IPS DF 6.9 (cell line): ENCODE data around the gene LCE5A.

Source experiments
- DNase-seq: peaks from one replicate; pipeline ENCODE4 v3.0.0-alpha.2; 2013; ENCODE audit warnings: low read depth, low spot score
- H3K27ac ChIP-seq: one replicate; pipeline ENCODE4 v1.5.1; 2013; ENCODE audit warnings: low read length, control low read depth
- H3K27me3 ChIP-seq: 2 replicates; pipeline ENCODE4 v1.6.1; 2013; ENCODE audit warnings: mild to moderate bottlenecking, low read length; ENCODE audit not compliant: control insufficient read depth, insufficient read depth
- H3K36me3 ChIP-seq: 2 replicates; pipeline ENCODE4 v1.6.1; 2013; ENCODE audit warnings: low read length; ENCODE audit not compliant: control insufficient read depth, insufficient read depth
- H3K4me1 ChIP-seq: 2 replicates; pipeline ENCODE4 v1.6.1; 2013; ENCODE audit warnings: low read length; ENCODE audit not compliant: control insufficient read depth, insufficient read depth
- H3K4me3 ChIP-seq: 2 replicates; pipeline ENCODE4 v1.5.1; 2013; ENCODE audit warnings: mild to moderate bottlenecking, low read length
- H3K9me3 ChIP-seq: 2 replicates; pipeline ENCODE4 v1.6.1; 2013; ENCODE audit warnings: low read length, inconsistent platforms; ENCODE audit not compliant: control insufficient read depth, insufficient read depth
- WGBS: extraction: QIAGEN DNeasy Blood & Tissue Kit; methylation state at CpG from one replicate; pipeline ENCODE4 v1.1.7; 2013; ENCODE audit warnings: mixed read lengths, missing lambda C conversion rate; ENCODE audit not compliant: insufficient read length, insufficient coverage; 5-methylcytosine and 5-hydroxymethylcytosine counted together

Gene LCE5A

DNA sequence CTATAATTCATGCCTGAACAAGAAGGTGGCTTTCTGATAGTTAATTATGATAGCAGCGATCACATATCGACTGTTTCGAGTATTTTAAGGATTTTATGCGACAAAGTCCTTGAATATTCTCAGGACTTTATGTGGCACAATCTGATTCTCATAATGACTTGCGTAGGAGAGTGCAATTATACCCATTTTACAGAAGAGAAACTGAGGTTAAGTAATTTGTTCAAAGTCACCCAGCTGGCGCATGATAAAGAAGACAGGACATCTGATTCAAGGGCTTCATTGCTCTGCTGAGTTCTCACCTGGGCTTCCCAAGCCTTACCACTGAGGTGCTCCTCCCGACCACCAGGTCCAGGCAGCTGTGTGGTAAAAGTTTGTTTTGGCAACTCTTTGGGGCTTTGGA is 5.5 kb downstream of the LCE5A start:
- no peaks in the 10 kb centered on the region for H3K27me3 ChIP-seq
- H3K27ac ChIP-seq, result no peak overlapping the region
- no peak for DNase-seq
- WGBS, result no CpG with 5 or more reads among the region's 7 CpGs
- H3K9me3 ChIP-seq, result peaks cover 18% of the 10 kb centered on the region
- H3K4me1 ChIP-seq, result no peaks in the 10 kb centered on the region
- no peaks in the 10 kb centered on the region for H3K36me3 ChIP-seq
- H3K4me3 ChIP-seq, result no peak overlapping the region

DNA sequence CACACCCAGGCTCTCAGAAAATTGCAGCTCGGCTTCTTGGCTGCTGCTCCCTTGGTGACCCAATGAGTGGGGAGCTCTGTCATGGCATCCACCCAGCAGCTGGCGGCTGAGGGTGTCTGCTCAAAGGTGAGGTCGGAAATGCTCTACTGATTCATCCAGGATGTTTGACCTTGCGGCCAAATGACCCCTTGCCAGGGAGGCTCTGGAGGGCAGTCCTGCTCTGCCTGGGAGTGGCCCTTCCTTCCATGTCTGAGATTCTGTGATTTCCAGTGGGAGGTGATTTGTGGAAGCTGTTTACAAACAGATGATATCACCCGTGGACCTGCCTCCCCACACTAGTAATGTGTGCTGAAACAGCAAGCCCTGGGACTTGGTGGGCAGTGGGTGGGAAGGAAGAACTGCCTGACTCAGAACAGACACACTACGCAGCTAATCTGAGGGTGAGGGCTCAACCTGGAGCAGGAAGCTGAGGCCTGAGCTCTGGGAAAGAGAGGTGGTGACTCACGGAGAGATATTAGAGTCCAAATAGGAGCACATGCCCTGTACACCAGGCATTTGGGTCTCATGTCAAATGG is 6.7 kb downstream of the LCE5A start:
- no peaks in the 10 kb centered on the region for H3K36me3 ChIP-seq
- H3K27me3 ChIP-seq, result no peaks in the 10 kb centered on the region
- no peaks in the 10 kb centered on the region for H3K4me1 ChIP-seq
- H3K4me3 ChIP-seq, result no peak overlapping the region
- DNase-seq, result no peak
- peaks cover 12% of the 10 kb centered on the region for H3K9me3 ChIP-seq
- WGBS, result no CpG with 5 or more reads among the region's 7 CpGs
- H3K27ac ChIP-seq, result no peak overlapping the region

DNA sequence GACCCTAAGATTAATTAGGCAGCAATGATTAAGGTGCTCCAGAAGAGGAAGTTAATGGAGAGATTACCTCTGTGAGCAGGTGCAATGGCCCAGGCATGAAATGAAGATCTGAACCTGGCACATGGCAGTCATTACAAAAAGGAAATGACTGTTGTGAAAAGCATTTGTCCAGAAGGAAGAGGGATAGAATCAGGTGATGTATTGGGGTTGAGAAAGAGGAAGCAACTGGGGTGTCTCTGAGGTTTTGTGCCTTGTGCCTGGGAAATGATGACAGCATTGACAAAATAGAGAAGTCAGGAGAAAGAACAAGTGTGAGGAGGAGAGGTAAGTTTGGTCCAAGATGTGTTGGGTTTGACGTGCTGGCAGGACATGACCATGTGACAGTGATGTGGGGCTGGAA is 9.2 kb downstream of the LCE5A start:
- no peaks in the 10 kb centered on the region for H3K27me3 ChIP-seq
- no peak for DNase-seq
- no peaks in the 10 kb centered on the region for H3K4me1 ChIP-seq
- no peaks in the 10 kb centered on the region for H3K36me3 ChIP-seq
- no peak overlapping the region for H3K4me3 ChIP-seq
- H3K9me3 ChIP-seq, result peaks cover 11% of the 10 kb centered on the region
- WGBS, result no CpG with 5 or more reads among the region's 1 CpG
- H3K27ac ChIP-seq, result no peak overlapping the region

DNA sequence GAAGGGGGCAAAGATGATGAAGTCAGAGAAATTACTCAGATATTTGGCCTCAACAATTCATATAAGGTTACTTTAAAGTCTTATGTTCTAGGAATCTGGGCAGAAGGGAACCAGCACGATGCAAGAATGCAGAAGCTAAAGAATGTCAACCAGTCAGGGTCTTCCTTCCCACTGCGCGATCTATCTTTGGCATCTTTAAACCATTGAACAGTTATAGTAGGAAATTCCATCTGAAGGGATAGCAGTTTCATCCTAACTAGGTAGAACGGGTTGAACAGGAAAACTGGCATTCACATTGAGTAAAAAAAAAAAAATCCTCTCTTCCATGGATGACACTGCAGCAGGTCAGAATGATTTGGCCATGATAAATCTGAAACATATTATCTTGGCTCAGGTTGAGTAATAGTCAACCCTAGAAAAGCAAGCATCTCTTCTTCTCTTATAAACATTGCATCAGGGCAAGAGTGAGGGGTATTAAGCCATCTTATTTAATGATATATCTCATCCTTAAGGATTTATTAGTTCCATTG is 10.0 kb downstream of the LCE5A start:
- no peak overlapping the region for H3K4me3 ChIP-seq
- no peaks in the 10 kb centered on the region for H3K4me1 ChIP-seq
- H3K27me3 ChIP-seq, result no peaks in the 10 kb centered on the region
- no peaks in the 10 kb centered on the region for H3K36me3 ChIP-seq
- H3K9me3 ChIP-seq, result peaks cover 11% of the 10 kb centered on the region
- no peak for DNase-seq
- H3K27ac ChIP-seq, result no peak overlapping the region
- no CpG with 5 or more reads among the region's 4 CpGs for WGBS

DNA sequence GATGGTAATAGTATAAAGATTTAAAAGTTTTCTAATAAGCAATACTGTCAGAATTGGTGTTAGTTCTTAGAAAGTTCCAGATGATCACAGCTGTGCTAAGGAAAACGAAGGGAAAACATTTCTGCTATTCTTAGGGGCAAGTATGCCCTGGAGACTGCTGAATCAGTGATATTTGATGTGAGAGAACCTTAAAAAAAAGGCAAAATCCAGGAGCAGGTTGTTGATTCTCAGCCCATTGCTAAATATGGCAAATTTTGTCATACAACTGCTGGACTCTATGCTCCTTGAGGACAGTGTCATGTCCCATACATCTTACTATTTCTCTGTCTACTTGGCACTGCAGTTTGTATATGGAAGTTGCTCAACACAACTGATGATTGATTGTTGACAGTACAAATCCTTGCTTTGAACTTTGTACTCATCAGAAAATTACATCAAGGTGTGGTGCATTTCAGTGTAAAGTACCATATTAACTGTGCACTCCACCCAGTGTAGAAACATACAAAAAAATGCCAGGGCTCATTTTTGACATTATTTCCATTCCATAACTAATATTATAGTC is 14.6 kb downstream of the LCE5A start:
- Histone ChIP-seq H3K4me1 (no peaks in the 10 kb centered on the region), H3K27ac (no peak overlapping the region), H3K36me3 (no peaks in the 10 kb centered on the region), H3K4me3 (no peak overlapping the region), H3K27me3 (no peaks in the 10 kb centered on the region), H3K9me3 (peaks cover 3% of the 10 kb centered on the region)
- DNase-seq, result no peak
- no CpG with 5 or more reads among the region's 1 CpG for WGBS

DNA sequence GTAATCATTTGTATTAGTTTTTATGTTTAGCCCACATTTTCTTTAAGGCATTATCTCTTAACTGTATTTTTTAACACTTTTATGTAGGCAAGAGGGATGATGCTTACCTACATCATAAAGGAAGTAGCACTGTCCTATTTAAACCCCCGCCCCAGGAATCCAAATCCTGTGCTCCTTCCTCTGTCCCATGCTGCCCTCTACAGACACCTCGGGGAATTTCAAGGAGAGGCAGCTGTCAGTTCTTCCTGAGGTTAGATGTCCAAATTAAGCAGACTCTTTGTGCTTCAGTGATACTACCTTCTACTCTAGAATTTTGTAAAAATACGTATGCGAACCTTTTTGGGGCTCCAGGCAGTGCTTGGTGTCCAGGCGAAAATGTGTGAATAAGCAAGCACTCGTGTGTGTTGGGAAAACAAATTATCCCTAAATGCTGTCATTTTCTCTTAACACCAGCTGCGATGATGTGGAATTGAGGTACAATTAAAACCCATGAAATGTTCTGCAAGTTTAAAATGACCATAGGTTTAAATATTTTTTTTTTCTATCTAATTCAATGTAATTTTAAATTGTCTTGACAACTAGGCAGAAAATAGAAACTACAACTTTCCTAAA is 22.8 kb downstream of the LCE5A start:
- H3K27ac ChIP-seq, result no peak overlapping the region
- no peak for DNase-seq
- H3K4me1 ChIP-seq, result no peaks in the 10 kb centered on the region
- WGBS, result no CpG with 5 or more reads among the region's 7 CpGs
- H3K27me3 ChIP-seq, result no peaks in the 10 kb centered on the region
- H3K36me3 ChIP-seq, result no peaks in the 10 kb centered on the region
- no peak overlapping the region for H3K4me3 ChIP-seq
- H3K9me3 ChIP-seq, result peaks cover 10% of the 10 kb centered on the region

DNA sequence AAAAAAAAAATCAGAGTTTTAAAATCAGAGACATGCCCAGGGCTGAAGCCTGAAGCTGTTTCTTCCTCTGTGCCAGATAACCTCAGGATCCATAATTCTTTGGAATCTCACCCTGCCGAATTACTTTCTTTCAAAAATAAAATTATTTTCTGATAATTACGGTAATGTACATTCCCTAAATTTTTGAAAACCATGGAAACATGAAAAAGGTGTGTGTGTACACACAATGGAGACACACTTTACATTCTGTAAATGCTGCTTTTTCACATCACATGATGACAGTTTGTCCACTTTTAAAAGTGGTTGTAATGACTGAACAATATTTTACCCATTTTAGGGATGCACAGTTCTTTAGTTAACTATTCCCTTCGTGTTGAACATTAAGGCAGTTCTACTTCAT is 25.2 kb downstream of the LCE5A start:
- WGBS, result no CpG with 5 or more reads among the region's 3 CpGs
- no peaks in the 10 kb centered on the region for H3K36me3 ChIP-seq
- no peak overlapping the region for H3K4me3 ChIP-seq
- peaks cover 10% of the 10 kb centered on the region for H3K9me3 ChIP-seq
- no peak for DNase-seq
- H3K27me3 ChIP-seq, result no peaks in the 10 kb centered on the region
- no peak overlapping the region for H3K27ac ChIP-seq
- H3K4me1 ChIP-seq, result no peaks in the 10 kb centered on the region

DNA sequence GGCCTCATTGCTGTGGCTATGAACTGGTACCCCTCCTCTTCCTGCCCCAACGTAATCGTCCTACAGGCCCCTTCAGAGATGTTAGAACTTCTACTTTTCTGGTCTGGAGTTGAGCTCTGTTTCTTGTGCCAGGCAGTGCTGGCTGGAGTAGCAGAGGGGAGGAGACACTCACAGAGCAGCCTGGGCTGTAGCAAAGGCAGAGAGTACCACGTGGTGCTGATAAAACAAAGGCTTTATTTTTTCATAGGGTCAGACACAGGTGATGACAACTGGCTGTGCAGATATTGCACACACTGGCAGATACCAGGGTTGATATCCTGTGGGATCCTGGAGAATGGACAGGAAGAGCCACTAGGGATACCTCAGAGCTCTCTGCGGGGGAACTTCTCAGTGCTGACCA is 26.9 kb downstream of the LCE5A start:
- H3K4me3 ChIP-seq, result no peak overlapping the region
- peaks cover 13% of the 10 kb centered on the region for H3K9me3 ChIP-seq
- no peaks in the 10 kb centered on the region for H3K36me3 ChIP-seq
- H3K27ac ChIP-seq, result no peak overlapping the region
- no peak for DNase-seq
- H3K4me1 ChIP-seq, result no peaks in the 10 kb centered on the region
- no peaks in the 10 kb centered on the region for H3K27me3 ChIP-seq
- WGBS, result no CpG with 5 or more reads among the region's 4 CpGs

DNA sequence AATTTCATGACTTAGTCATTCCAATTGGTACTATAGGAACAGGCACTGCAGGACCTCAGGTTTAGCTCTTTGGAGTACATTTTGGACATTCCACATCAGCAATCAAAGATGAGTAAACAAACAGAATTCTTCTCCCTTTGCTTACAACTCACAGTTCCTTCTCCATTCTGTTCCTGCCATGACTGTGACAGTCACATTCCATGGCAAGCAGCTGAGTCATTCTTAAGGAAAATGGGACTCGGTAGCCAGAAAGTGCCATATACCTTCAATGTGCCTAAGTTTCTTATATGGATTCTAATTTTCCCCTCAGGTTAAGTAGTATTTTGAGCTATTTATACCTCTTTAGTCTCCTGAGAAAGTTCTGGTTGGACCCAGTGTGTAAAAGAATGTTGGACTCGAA is 29.3 kb downstream of the LCE5A start:
- Histone ChIP-seq H3K27ac (no peak overlapping the region), H3K27me3 (no peaks in the 10 kb centered on the region), H3K9me3 (peaks cover 22% of the 10 kb centered on the region), H3K4me1 (no peaks in the 10 kb centered on the region), H3K4me3 (no peak overlapping the region), H3K36me3 (no peaks in the 10 kb centered on the region)
- DNase-seq, result no peak
- WGBS, result no CpG with 5 or more reads among the region's 2 CpGs

DNA sequence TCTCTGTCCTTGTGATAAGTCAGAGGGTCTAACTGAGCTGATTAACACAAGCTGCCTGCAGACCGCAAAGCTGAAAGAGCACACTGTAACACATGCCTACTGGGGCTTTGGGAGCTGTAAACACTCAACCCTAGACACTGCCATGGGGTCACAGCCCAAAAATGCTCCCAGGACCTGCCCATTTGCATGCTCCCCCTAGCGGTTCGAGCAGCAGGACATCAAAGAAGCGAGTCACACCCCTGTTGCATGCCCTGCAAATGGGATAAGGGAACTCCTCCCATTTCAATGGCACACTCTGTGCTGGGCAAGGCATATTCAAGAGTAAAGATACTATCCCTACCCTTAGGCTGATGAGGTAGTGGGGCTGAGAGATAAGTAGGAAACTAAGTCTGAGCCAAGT is 33.2 kb downstream of the LCE5A start:
- DNase-seq, result no peak
- Histone ChIP-seq H3K9me3 (peaks cover 24% of the 10 kb centered on the region), H3K4me1 (no peaks in the 10 kb centered on the region), H3K4me3 (no peak overlapping the region), H3K27me3 (no peaks in the 10 kb centered on the region), H3K27ac (no peak overlapping the region), H3K36me3 (no peaks in the 10 kb centered on the region)
- WGBS, result no CpG with 5 or more reads among the region's 4 CpGs

DNA sequence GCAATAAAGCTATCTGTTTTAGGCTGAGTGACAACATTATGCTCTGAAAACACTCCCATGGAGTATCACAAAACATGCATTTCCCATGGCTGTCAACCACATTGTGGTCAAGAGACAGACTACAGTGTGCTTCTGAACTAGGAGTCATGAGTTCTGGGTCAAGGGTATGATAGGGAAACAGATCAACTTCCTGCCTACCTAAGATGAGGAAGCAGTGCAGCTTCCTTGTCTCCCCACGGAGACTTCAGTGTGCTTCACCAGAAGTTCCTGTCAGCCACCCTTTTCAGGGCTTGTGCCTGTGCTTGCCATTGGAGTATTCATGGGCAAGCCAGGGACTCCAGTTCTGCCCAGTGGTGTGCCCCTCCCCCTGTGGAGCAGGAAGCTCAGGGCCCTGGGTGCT is 36.1 kb downstream of the LCE5A start:
- no peak for DNase-seq
- no peaks in the 10 kb centered on the region for H3K27me3 ChIP-seq
- no CpG with 5 or more reads among the region's 1 CpG for WGBS
- no peak overlapping the region for H3K27ac ChIP-seq
- H3K4me1 ChIP-seq, result no peaks in the 10 kb centered on the region
- no peak overlapping the region for H3K4me3 ChIP-seq
- H3K9me3 ChIP-seq, result peaks cover 24% of the 10 kb centered on the region
- no peaks in the 10 kb centered on the region for H3K36me3 ChIP-seq
